ENCODE results near the gene LCA5L. TPM values are rescaled to one million over a fixed set of nuclear protein-coding genes. Genes with fewer than 3 reads are reported as not detected.

Gene LCA5L
- polyA plus RNA-seq (ENCODE audit: insufficient read length in 10 of 10) = 1 to 10 TPM in 5 of 10 donors, under 1 TPM in 5; 0.41 to 3.3 (median 0.95) TPM
- long read RNA-seq, donor 1, partial matches to known transcripts = 402 of 414 reads
- long read RNA-seq, donor 1, other reads (novel, unspliced or antisense) = 12 of 414 reads
- long read RNA-seq, donor 2 = 0 reads
- long read RNA-seq, donor 3 = 0 reads
- long read RNA-seq, donor 4 = 0 reads
- long read RNA-seq, donor 5 = 0 reads
- long read RNA-seq, donor 6 = 0 reads
- long read RNA-seq, donor 7 = 0 reads
- long read RNA-seq, donor 8 = 0 reads
- long read RNA-seq, donor 9 = 0 reads

- peak; percentile 91 to 97 (median 95) for DNase-seq
These were observed at the start of gene LCA5L for GRCh38 chr21:39445321-39446269. Gene LCA5L (minus strand): TSS chr21:39445778. CDS start chr21:39428493, 17,285 bp downstream.

GRCh38 chr21:39489380-39489924, 43.9 kb upstream of the LCA5L start:
- no peak for DNase-seq

GRCh38 chr21:39484711-39485276, 39.2 kb upstream of the LCA5L start:
- DNase-seq = peak; percentile 22 to 59 (median 33)

GRCh38 chr21:39483917-39484316, 38.3 kb upstream of the LCA5L start:
- DNase-seq = peak in 2 of 3 donors; percentile 10 to 37

GRCh38 chr21:39481886-39482285, 36.3 kb upstream of the LCA5L start:
- no peak for DNase-seq

- no peak for DNase-seq
These were observed 34.7 kb upstream of the LCA5L start for GRCh38 chr21:39480271-39480670.

- no peak for DNase-seq
These were observed 34.2 kb upstream of the LCA5L start for GRCh38 chr21:39479814-39480182.

GRCh38 chr21:39479164-39479813, 33.7 kb upstream of the LCA5L start:
- no peak for DNase-seq

- DNase-seq = no peak
These were observed 29.0 kb upstream of the LCA5L start for GRCh38 chr21:39474611-39475010.

- DNase-seq = no peak
These were observed 27.2 kb upstream of the LCA5L start for GRCh38 chr21:39472786-39473185.

- DNase-seq = no peak
These were observed 26.0 kb upstream of the LCA5L start for GRCh38 chr21:39471598-39471997.

- no peak for DNase-seq
These were observed 23.0 kb upstream of the LCA5L start for GRCh38 chr21:39468559-39468958.

GRCh38 chr21:39467746-39468145, 22.2 kb upstream of the LCA5L start:
- DNase-seq = no peak

GRCh38 chr21:39466584-39466983, 21.0 kb upstream of the LCA5L start:
- DNase-seq = no peak

GRCh38 chr21:39463308-39463707, 17.7 kb upstream of the LCA5L start:
- no peak for DNase-seq

GRCh38 chr21:39461419-39461818, 15.8 kb upstream of the LCA5L start:
- DNase-seq = no peak

GRCh38 chr21:39456665-39457064, 11.1 kb upstream of the LCA5L start:
- no peak for DNase-seq

- DNase-seq = no peak
These were observed 9.5 kb upstream of the LCA5L start for GRCh38 chr21:39454949-39455668.

- no peak for DNase-seq
These were observed 8.1 kb upstream of the LCA5L start for GRCh38 chr21:39453571-39454179.

- peak in 1 of 3 donors; percentile 37 for DNase-seq
These were observed 7.4 kb upstream of the LCA5L start for GRCh38 chr21:39452970-39453342.
